Neural progenitor cell (in vitro differentiated cells): Measurements from ENCODE around the gene MOB4. TPM values are rescaled to one million over a fixed set of nuclear protein-coding genes. Genes with fewer than 3 reads are reported as not detected.
A peak's percentile ranks its signal among the peaks of the same experiment; 100 is the strongest.

Experiments used
- DNase-seq: peaks from one replicate; pipeline ENCODE4 v3.0.0-alpha.2; 2016; ENCODE audit warnings: low spot score
- H2AFZ ChIP-seq: fragments of 200-600 bp; sonication (generic); replicated peaks from 2 replicates; pipeline ENCODE4 v1.6.1; 2016; ENCODE audit warnings: antibody characterized with exemption
- H3F3A ChIP-seq: fragments of 200-600 bp; sonication (generic); 2 replicates; pipeline ENCODE4 v1.6.1; 2016; ENCODE audit warnings: antibody characterized with exemption, low read depth
- H3K27ac ChIP-seq: fragments of 200-600 bp; sonication (generic); 2 replicates; pipeline ENCODE4 v1.5.1; 2016; ENCODE audit warnings: mild to moderate bottlenecking
- H3K27me3 ChIP-seq: fragments of 200-600 bp; sonication (generic); 2 replicates; pipeline ENCODE4 v1.6.1; 2016; ENCODE audit warnings: mild to moderate bottlenecking, moderate library complexity
- H3K36me3 ChIP-seq: fragments of 200-600 bp; sonication (generic); 2 replicates; pipeline ENCODE4 v1.5.1; 2016
- H3K4me1 ChIP-seq: fragments of 200-600 bp; sonication (generic); 2 replicates; pipeline ENCODE4 v1.6.1; 2016; ENCODE audit warnings: mixed run types
- H3K4me2 ChIP-seq: fragments of 200-600 bp; sonication (generic); 2 replicates; pipeline ENCODE4 v1.6.1; 2016
- H3K4me3 ChIP-seq: fragments of 200-600 bp; sonication (generic); 2 replicates; pipeline ENCODE4 v1.5.1; 2016
- H3K79me2 ChIP-seq: fragments of 200-600 bp; sonication (generic); 2 replicates; pipeline ENCODE4 v1.6.1; 2016; ENCODE audit warnings: low read depth
- H3K9ac ChIP-seq: fragments of 200-600 bp; sonication (generic); 2 replicates; pipeline ENCODE4 v1.6.1; 2016
- H3K9me3 ChIP-seq: fragments of 200-600 bp; sonication (generic); 2 replicates; pipeline ENCODE4 v1.5.1; 2016; ENCODE audit warnings: low read depth
- H4K20me1 ChIP-seq: fragments of 200-600 bp; sonication (generic); 2 replicates; pipeline ENCODE4 v1.6.1; 2016; ENCODE audit warnings: low read depth
- H3K27ac Mint-ChIP-seq: 3 replicates; pipeline ENCODE4 v1.8.0; 2021; ENCODE audit warnings: mixed read lengths
- H3K27me3 Mint-ChIP-seq: 2 replicates; pipeline ENCODE4 v1.8.0; 2022; ENCODE audit warnings: low read depth, mild to moderate bottlenecking, inconsistent platforms, moderate library complexity, mixed read lengths; ENCODE audit not compliant: insufficient read depth
- H3K36me3 Mint-ChIP-seq: 3 replicates; pipeline ENCODE4 v1.8.0; 2021; ENCODE audit warnings: mixed read lengths
- H3K4me1 Mint-ChIP-seq: 3 replicates; pipeline ENCODE4 v1.8.0; 2021; ENCODE audit warnings: mixed read lengths
- H3K4me3 Mint-ChIP-seq: 3 replicates; pipeline ENCODE4 v1.8.0; 2021; ENCODE audit warnings: mild to moderate bottlenecking, moderate library complexity, mixed read lengths
- H3K9me3 Mint-ChIP-seq: 3 replicates; pipeline ENCODE4 v1.8.0; 2020; ENCODE audit warnings: mixed read lengths
- CTCF ChIP-seq: fragments of 200-600 bp; sonication (generic); IDR thresholded peaks from 2 replicates; pipeline ENCODE4 v1.5.1; 2017; ENCODE audit warnings: antibody characterized with exemption, mild to moderate bottlenecking
- EZH2 ChIP-seq: fragments of 200-600 bp; sonication (generic); IDR thresholded peaks from 2 replicates; pipeline ENCODE4 v1.6.1; 2017; ENCODE audit warnings: antibody characterized with exemption, mild to moderate bottlenecking, moderate library complexity
- EZH2phosphoT487 ChIP-seq: fragments of 200-600 bp; sonication (generic); IDR thresholded peaks from 2 replicates; pipeline ENCODE4 v1.6.1; 2017; ENCODE audit warnings: antibody characterized with exemption
- total RNA-seq: library from RNA; depleted of rRNA; stranded (reverse); fragments of >200 nt; gene quantifications from 2 replicates; pipeline ENCODE4 v1.2.3, GENCODE V29; 2015; ENCODE audit warnings: low replicate concordance

MOB4 gene
- total RNA-seq, 1 donor from 2014 or later, result 76.7 TPM

DNA sequence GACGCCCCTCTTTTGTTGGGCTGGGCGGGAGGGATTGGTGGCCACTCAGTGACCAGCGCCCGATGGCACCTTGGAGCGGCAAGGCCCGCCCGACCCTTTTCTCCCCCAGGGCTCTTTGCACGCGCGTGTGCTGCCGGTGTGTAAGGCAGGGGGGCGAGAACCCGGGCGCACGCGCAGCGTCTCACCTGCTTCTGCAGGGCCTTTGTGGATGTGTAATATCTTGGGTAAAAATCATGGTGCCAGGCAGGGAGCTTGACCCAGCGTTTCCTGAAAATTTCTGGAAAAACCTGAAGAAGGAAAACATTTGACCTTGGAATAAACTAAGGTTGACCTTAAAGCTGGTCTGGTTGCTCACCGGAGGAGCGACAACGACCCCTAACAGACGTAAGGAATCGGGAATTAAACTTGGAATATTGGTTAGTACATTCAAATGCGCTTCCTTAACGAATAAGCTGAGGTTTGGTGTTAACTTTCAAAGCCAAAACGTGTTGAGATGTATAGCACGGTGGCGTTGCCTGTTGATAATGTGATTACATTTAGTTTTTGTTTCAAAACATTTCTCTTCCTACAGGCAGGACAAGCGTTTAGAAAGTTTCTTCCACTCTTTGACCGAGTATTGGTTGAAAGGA, 15.2 kb upstream of the MOB4 start:
- peaks cover 43% of the 10 kb centered on the region for H3K4me1 ChIP-seq
- peaks cover 48% of the 10 kb centered on the region for H3K36me3 ChIP-seq
- H3K27me3 Mint-ChIP-seq, result no peaks in the 10 kb centered on the region
- peaks cover 53% of the 10 kb centered on the region for H4K20me1 ChIP-seq
- H3K27ac ChIP-seq, result peak overlapping the region; percentile 99
- peak overlapping the region; percentile 94 for H3K4me2 ChIP-seq
- peak; percentile 8 for DNase-seq
- H3F3A ChIP-seq, result peaks cover 23% of the 10 kb centered on the region
- H3K9me3 ChIP-seq, result no peaks in the 10 kb centered on the region
- no peaks in the 10 kb centered on the region for H3K27me3 ChIP-seq
- peak overlapping the region; percentile 97 for H3K4me3 Mint-ChIP-seq
- peak overlapping the region; percentile 75 for H3K4me3 ChIP-seq
- peak overlapping the region; percentile 81 for H3K27ac Mint-ChIP-seq
- H3K79me2 ChIP-seq, result peaks cover 86% of the 10 kb centered on the region
- H2AFZ ChIP-seq, result peak overlapping the region; percentile 44
- peak overlapping the region; percentile 78 for H3K9ac ChIP-seq
- peaks cover 44% of the 10 kb centered on the region for H3K4me1 Mint-ChIP-seq
- TF ChIP-seq EZH2phosphoT487 (no peak), CTCF (no peak), EZH2 (no peak)
- H3K9me3 Mint-ChIP-seq, result no peaks in the 10 kb centered on the region
- H3K36me3 Mint-ChIP-seq, result peaks cover 31% of the 10 kb centered on the region

GRCh38 chr2:197502201-197502600, 13.7 kb upstream of the MOB4 start:
- no peak for DNase-seq
- no peak for TF ChIP-seq EZH2
- TF ChIP-seq CTCF, result no peak
- no peak for TF ChIP-seq EZH2phosphoT487
- peak overlapping the region; percentile 75 for H3K4me3 ChIP-seq
- peaks cover 70% of the 10 kb centered on the region for H3K79me2 ChIP-seq
- Mint-ChIP-seq H3K36me3 (peaks cover 21% of the 10 kb centered on the region), H3K9me3 (no peaks in the 10 kb centered on the region), H3K27ac (no peak overlapping the region), H3K4me3 (peak overlapping the region; percentile 97), H3K27me3 (no peaks in the 10 kb centered on the region), H3K4me1 (peaks cover 29% of the 10 kb centered on the region)
- H3K36me3 ChIP-seq, result peaks cover 38% of the 10 kb centered on the region
- peak overlapping the region; percentile 94 for H3K4me2 ChIP-seq
- H3K4me1 ChIP-seq, result peaks cover 35% of the 10 kb centered on the region
- no peak overlapping the region for H2AFZ ChIP-seq
- peaks cover 27% of the 10 kb centered on the region for H3F3A ChIP-seq
- no peak overlapping the region for H3K9ac ChIP-seq
- H3K27ac ChIP-seq, result peak overlapping the region; percentile 27
- H4K20me1 ChIP-seq, result peaks cover 37% of the 10 kb centered on the region
- H3K27me3 ChIP-seq, result no peaks in the 10 kb centered on the region
- no peaks in the 10 kb centered on the region for H3K9me3 ChIP-seq

DNA sequence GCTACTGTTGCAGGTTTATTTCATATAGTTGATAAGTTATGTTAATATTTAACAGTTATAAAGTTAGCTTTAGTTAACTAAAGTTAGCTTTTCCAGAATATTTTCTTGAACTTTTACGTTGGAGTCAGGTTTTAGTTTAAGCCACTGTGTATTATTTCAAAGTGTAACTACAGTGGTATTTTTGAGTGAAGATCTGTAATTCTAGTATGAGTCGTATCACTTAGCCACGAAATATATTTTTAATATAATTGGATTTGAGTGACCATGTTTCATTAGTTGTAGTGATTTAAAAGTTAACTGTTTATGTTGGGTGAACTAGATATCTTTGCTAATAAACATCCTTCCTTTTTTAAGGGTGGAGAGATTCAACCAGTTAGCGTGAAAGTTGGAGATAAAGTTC, 13.2 kb upstream of the MOB4 start:
- Histone ChIP-seq H3K79me2 (peaks cover 65% of the 10 kb centered on the region), H3K27ac (no peak overlapping the region), H4K20me1 (peaks cover 32% of the 10 kb centered on the region), H3F3A (peaks cover 27% of the 10 kb centered on the region), H3K4me3 (peak overlapping the region; percentile 75), H3K36me3 (peaks cover 33% of the 10 kb centered on the region), H3K9me3 (no peaks in the 10 kb centered on the region), H3K4me2 (peak overlapping the region; percentile 94), H3K27me3 (no peaks in the 10 kb centered on the region), H2AFZ (no peak overlapping the region), H3K9ac (no peak overlapping the region), H3K4me1 (peaks cover 31% of the 10 kb centered on the region)
- TF ChIP-seq EZH2 (no peak), CTCF (no peak), EZH2phosphoT487 (no peak)
- no peak for DNase-seq
- H3K36me3 Mint-ChIP-seq, result peaks cover 16% of the 10 kb centered on the region
- H3K9me3 Mint-ChIP-seq, result no peaks in the 10 kb centered on the region
- H3K4me3 Mint-ChIP-seq, result peak overlapping the region; percentile 39
- H3K27me3 Mint-ChIP-seq, result no peaks in the 10 kb centered on the region
- H3K27ac Mint-ChIP-seq, result no peak overlapping the region
- H3K4me1 Mint-ChIP-seq, result peaks cover 24% of the 10 kb centered on the region
